ENCODE results near the gene GULP1. TPM values are rescaled to one million over a fixed set of nuclear protein-coding genes. Genes with fewer than 3 reads are reported as not detected.

GULP1 gene
- total and polyA plus RNA-seq, 2 of the 4 experiments (the other 2 are of a cell fraction) = 24.4 to 40.1 TPM

- no peak overlapping the region for H2BK5ac ChIP-seq (ENCODE audit: low read depth, low read length, poor library complexity, severe bottlenecking)
- H3K4me2 ChIP-seq (ENCODE audit: low read depth, low read length) = no peak overlapping the region
- H3K79me1 ChIP-seq (ENCODE audit: low read depth in 1 of 2, low read length in 2 of 2) = no peaks in the 10 kb centered on the region
- H3K14ac ChIP-seq (replicated peaks; ENCODE audit: low read depth, low read length) = no peak overlapping the region
- no peaks in the 10 kb centered on the region for H3K4me1 ChIP-seq (ENCODE audit: control insufficient read depth, insufficient read depth, low read length)
- TF ChIP-seq ELK1 (IDR thresholded peaks at IDR 0.05; ENCODE audit: borderline replicate concordance, low read depth, low read length) = no peak
- TF ChIP-seq POLR2A (IDR thresholded peaks at IDR 0.05; ENCODE audit: low read depth, low read length) = no peak
- no peak for TF ChIP-seq BHLHE40 (IDR thresholded peaks at IDR 0.05; ENCODE audit: low read depth, low read length)
- TF ChIP-seq CEBPB (IDR thresholded peaks at IDR 0.05; ENCODE audit: low read depth, low read length) = no peak
- TF ChIP-seq RFX5 (IDR thresholded peaks at IDR 0.05; ENCODE audit: low read depth, low read length) = no peak
- no peak for TF ChIP-seq MAFK (IDR thresholded peaks at IDR 0.05; ENCODE audit: low read depth, low read length)
- in situ Hi-C loops (cut with MboI; ENCODE audit: low sequenced_read_pairs) = no loop called here
- H3K27me3 ChIP-seq (ENCODE audit: control insufficient read depth, insufficient read depth, low read length) = no peaks in the 10 kb centered on the region
- intact Hi-C loops (cut with micrococcal nuclease) = no loop called here
- no peak overlapping the region for H3K23ac ChIP-seq (ENCODE audit: low read depth, low read length)
- no peak overlapping the region for H2AK5ac ChIP-seq (ENCODE audit: low read depth, low read length)
- H2BK120ac ChIP-seq (ENCODE audit: low read depth, low read length) = no peak overlapping the region
- no peak overlapping the region for H3K9ac ChIP-seq (ENCODE audit: low read depth, low read length)
- dilution Hi-C loops (cut with HindIII; ENCODE audit: low sequenced_read_pairs, unreplicated experiment) = no loop called here
- no peaks in the 10 kb centered on the region for H3K9me1 ChIP-seq (ENCODE audit: insufficient read depth, low read length)
- POLR2A ChIA-PET (ENCODE audit: unreplicated experiment) = no interaction called here
- no peak overlapping the region for H3K56ac ChIP-seq (ENCODE audit: extremely low read depth, insufficient read depth, low read length)
- 100% methylated on average over 2 of the region's 10 CpGs; no CpG with 5 or more reads in 1 of the 2 experiments for WGBS, 2 experiments (ENCODE audit: extremely low coverage in 2 of 2, insufficient read length in 1 of 2)
- no peak for ATAC-seq (ENCODE audit: low read depth)
- no peak overlapping the region for H4K91ac ChIP-seq (ENCODE audit: insufficient read depth, low read depth, low read length)
- no TSS peak for BruUV-seq (replicated peaks)
- H2AK9ac ChIP-seq (replicated peaks; ENCODE audit: low read depth, low read length, poor library complexity) = no peak overlapping the region
- H2BK20ac ChIP-seq (ENCODE audit: low read depth, low read length) = no peak overlapping the region
- H3K4ac ChIP-seq (ENCODE audit: low read depth, low read length) = no peak overlapping the region
- no peak overlapping the region for H3K27ac ChIP-seq (ENCODE audit: insufficient read depth, low read length)
- no peaks in the 10 kb centered on the region for H3K9me3 ChIP-seq (ENCODE audit: control insufficient read depth, insufficient read depth, low read length)
- DNase-seq = no peak
- no peaks in the 10 kb centered on the region for H3K36me3 ChIP-seq (ENCODE audit: control insufficient read depth, insufficient read depth, low read length)
- H3K4me3 ChIP-seq (ENCODE audit: insufficient read depth, low read depth, low read length) = no peak overlapping the region
- no peak overlapping the region for H3K18ac ChIP-seq (ENCODE audit: low read depth, low read length)
- CTCF ChIA-PET = no interaction called here
- H2BK15ac ChIP-seq (ENCODE audit: low read depth, low read length) = no peak overlapping the region
- no peak overlapping the region for H4K5ac ChIP-seq (ENCODE audit: low read depth, low read length)
- H4K8ac ChIP-seq (ENCODE audit: low read depth in 2 of 2, low read length in 2 of 2) = no peak overlapping the region
- no peak overlapping the region for H2AFZ ChIP-seq (replicated peaks; ENCODE audit: low read length, poor library complexity)
- H4K20me1 ChIP-seq (ENCODE audit: insufficient read depth, low read length) = no peaks in the 10 kb centered on the region
Measured at GRCh38 chr2:188276255-188276654, 15.4 kb upstream of the GULP1 start.
